Measurements from ENCODE around the gene PPAN.

DNA sequence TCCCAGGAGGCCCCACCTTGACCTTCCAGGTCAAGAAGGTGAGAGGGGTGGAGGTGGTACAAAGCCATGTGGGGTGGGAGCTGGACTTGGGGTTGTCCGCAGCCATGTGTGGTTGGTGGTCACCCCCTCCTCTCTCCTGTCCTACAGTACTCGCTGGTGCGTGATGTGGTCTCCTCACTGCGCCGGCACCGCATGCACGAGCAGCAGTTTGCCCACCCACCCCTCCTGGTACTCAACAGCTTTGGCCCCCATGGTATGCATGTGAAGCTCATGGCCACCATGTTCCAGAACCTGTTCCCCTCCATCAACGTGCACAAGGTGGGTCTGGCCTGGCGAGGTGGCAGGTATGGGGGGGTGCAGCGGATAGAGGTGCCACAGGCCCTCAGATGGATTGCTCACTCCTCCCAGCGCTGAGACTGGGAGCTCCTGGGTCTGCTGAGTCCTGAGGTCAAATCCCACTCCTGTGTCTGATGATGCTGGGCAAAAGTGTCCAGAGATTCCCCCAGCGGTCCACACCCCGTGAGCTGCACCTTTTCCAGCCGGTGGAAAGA is 1.7 kb downstream of the PPAN start:
- TF ChIP-seq CEBPB (IDR thresholded peaks at IDR 0.05; ENCODE audit: low read depth) (no peak), EZH2phosphoT487 (IDR thresholded peaks at IDR 0.05; ENCODE audit: borderline replicate concordance) (no peak), JUND (IDR thresholded peaks at IDR 0.05) (no peak), POLR2A (IDR thresholded peaks at IDR 0.05; ENCODE audit: borderline replicate concordance, extremely low read depth, insufficient read depth, insufficient read length) (no peak), EZH2 (IDR thresholded peaks at IDR 0.05) (no peak), FOSL1 (IDR thresholded peaks at IDR 0.05; ENCODE audit: low read depth) (no peak)
- TF ChIP-seq, protein P1, sequence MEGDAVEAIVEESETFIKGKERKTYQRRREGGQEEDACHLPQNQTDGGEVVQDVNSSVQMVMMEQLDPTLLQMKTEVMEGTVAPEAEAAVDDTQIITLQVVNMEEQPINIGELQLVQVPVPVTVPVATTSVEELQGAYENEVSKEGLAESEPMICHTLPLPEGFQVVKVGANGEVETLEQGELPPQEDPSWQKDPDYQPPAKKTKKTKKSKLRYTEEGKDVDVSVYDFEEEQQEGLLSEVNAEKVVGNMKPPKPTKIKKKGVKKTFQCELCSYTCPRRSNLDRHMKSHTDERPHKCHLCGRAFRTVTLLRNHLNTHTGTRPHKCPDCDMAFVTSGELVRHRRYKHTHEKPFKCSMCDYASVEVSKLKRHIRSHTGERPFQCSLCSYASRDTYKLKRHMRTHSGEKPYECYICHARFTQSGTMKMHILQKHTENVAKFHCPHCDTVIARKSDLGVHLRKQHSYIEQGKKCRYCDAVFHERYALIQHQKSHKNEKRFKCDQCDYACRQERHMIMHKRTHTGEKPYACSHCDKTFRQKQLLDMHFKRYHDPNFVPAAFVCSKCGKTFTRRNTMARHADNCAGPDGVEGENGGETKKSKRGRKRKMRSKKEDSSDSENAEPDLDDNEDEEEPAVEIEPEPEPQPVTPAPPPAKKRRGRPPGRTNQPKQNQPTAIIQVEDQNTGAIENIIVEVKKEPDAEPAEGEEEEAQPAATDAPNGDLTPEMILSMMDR (IDR thresholded peaks at IDR 0.05 in 2 of 3, conservative IDR thresholded peaks at IDR 0.05 in 1 of 3; ENCODE audit: borderline replicate concordance in 1 of 3, insufficient read depth in 1 of 3, low read depth in 2 of 3, low read length in 2 of 3): no peak
